SK-N-SH treated with all-trans-retinoic acid at 6 μM for 48 hours (cell line): Measurements from ENCODE around the gene HADHA.

Experiments
- ATAC-seq: fragments of 200-7000 bp; cut with Tn5 transposase; 3 replicates; pipeline ENCODE4 v1.9.1; 2020; ENCODE audit warnings: mild to moderate bottlenecking, moderate library complexity
- CREB5 ChIP-seq: fragments of 250-450 bp; sonication (Bioruptor Pico); IDR thresholded peaks from 2 replicates; pipeline ENCODE4 v1.5.1; 2020; ENCODE audit warnings: low read depth, mild to moderate bottlenecking, moderate library complexity
- CSDC2 ChIP-seq: fragments of 250-450 bp; sonication (Bioruptor Pico); IDR thresholded peaks from 2 replicates; pipeline ENCODE4 v1.5.0; 2020; ENCODE audit warnings: mild to moderate bottlenecking, moderate library complexity
- CSRNP3 ChIP-seq: fragments of 250-450 bp; sonication (Bioruptor Pico); IDR thresholded peaks from 2 replicates; pipeline ENCODE4 v1.5.1; 2021; ENCODE audit warnings: mild to moderate bottlenecking, moderate library complexity
- ESRRG ChIP-seq: fragments of 250-450 bp; sonication (Bioruptor Pico); IDR thresholded peaks from 2 replicates; pipeline ENCODE4 v1.6.1; 2021; ENCODE audit warnings: mild to moderate bottlenecking
- GLIS3 ChIP-seq: fragments of 250-450 bp; sonication (Bioruptor Pico); IDR thresholded peaks from 2 replicates; pipeline ENCODE4 v1.5.0; 2020; ENCODE audit warnings: mild to moderate bottlenecking, moderate library complexity
- ISL1 ChIP-seq: fragments of 250-450 bp; sonication (Bioruptor Pico); IDR thresholded peaks from 2 replicates; pipeline ENCODE4 v2.1.2; 2022; ENCODE audit warnings: mild to moderate bottlenecking, moderate library complexity
- OSR1 ChIP-seq: fragments of 250-450 bp; sonication (Bioruptor Pico); IDR thresholded peaks from 2 replicates; pipeline ENCODE4 v1.8.0; 2022; ENCODE audit warnings: moderate library complexity, mild to moderate bottlenecking, inconsistent platforms
- PATZ1 ChIP-seq: fragments of 250-450 bp; sonication (Bioruptor Pico); IDR thresholded peaks from 2 replicates; pipeline ENCODE4 v1.8.0; 2020; ENCODE audit warnings: mild to moderate bottlenecking, moderate library complexity, borderline replicate concordance
- POU6F1 ChIP-seq: fragments of 250-450 bp; sonication (Bioruptor Pico); IDR thresholded peaks from 2 replicates; pipeline ENCODE4 v1.8.0; 2021; ENCODE audit warnings: low read depth, mild to moderate bottlenecking, moderate library complexity, borderline replicate concordance
- PPARA ChIP-seq: fragments of 250-450 bp; sonication (Bioruptor Pico); IDR thresholded peaks from 2 replicates; pipeline ENCODE4 v1.5.0; 2020; ENCODE audit warnings: mild to moderate bottlenecking, borderline replicate concordance
- RARB ChIP-seq: fragments of 250-450 bp; sonication (Bioruptor Pico); IDR thresholded peaks from 2 replicates; pipeline ENCODE4 v1.8.0; 2021; ENCODE audit warnings: mild to moderate bottlenecking, moderate library complexity
- SNAI2 ChIP-seq: fragments of 250-450 bp; sonication (Bioruptor Pico); IDR thresholded peaks from 2 replicates; pipeline ENCODE4 v1.5.0; 2020; ENCODE audit warnings: mild to moderate bottlenecking, moderate library complexity
- TCF4 ChIP-seq: fragments of 250-450 bp; sonication (Bioruptor Pico); IDR thresholded peaks from 2 replicates; pipeline ENCODE4 v1.8.0; 2021; ENCODE audit warnings: mild to moderate bottlenecking, moderate library complexity, borderline replicate concordance
- TOX ChIP-seq: fragments of 250-450 bp; sonication (Bioruptor Pico); IDR thresholded peaks from 2 replicates; pipeline ENCODE4 v1.8.0; 2021; ENCODE audit warnings: mild to moderate bottlenecking, moderate library complexity, borderline replicate concordance
- TSHZ2 ChIP-seq: fragments of 250-450 bp; sonication (Bioruptor Pico); IDR thresholded peaks from 2 replicates; pipeline ENCODE4 v1.5.0; 2020; ENCODE audit warnings: mild to moderate bottlenecking, moderate library complexity
- ZC3H10 ChIP-seq: fragments of 250-450 bp; sonication (Bioruptor Pico); IDR thresholded peaks from 2 replicates; pipeline ENCODE4 v1.5.1; 2021; ENCODE audit warnings: mild to moderate bottlenecking, moderate library complexity
- ZFP3 ChIP-seq: fragments of 250-450 bp; sonication (Bioruptor Pico); IDR thresholded peaks from 2 replicates; pipeline ENCODE4 v1.5.0; 2020; ENCODE audit warnings: mild to moderate bottlenecking, moderate library complexity
- ZNF565 ChIP-seq: fragments of 450-650 bp; formaldehyde crosslinking; conservative IDR thresholded peaks from 2 replicates; pipeline ENCODE4 v1.5.0; 2020; ENCODE audit warnings: low read depth, mild to moderate bottlenecking, moderate library complexity
- ZNF70 ChIP-seq: fragments of 450-650 bp; formaldehyde crosslinking; IDR thresholded peaks from 2 replicates; pipeline ENCODE4 v1.5.0; 2020; ENCODE audit warnings: mild to moderate bottlenecking, moderate library complexity
- ZNF8 ChIP-seq: fragments of 450-650 bp; formaldehyde crosslinking; IDR thresholded peaks from 2 replicates; pipeline ENCODE4 v1.5.0; 2020; ENCODE audit warnings: mild to moderate bottlenecking, moderate library complexity

Gene HADHA

GRCh38 chr2:26202981-26203490, 41.4 kb downstream of the HADHA start (continued):
- no peak for TF ChIP-seq TSHZ2 (CRISPR knock-in tag)

GRCh38 chr2:26197516-26197915, 46.9 kb downstream of the HADHA start:
- no peak for ATAC-seq
- no peak for TF ChIP-seq CREB5 (CRISPR knock-in tag)
- no peak for TF ChIP-seq SNAI2 (CRISPR knock-in tag)
- TF ChIP-seq OSR1 = no peak
- TF ChIP-seq TCF4 (CRISPR knock-in tag) = no peak
- no peak for TF ChIP-seq ESRRG (CRISPR knock-in tag)
- no peak for TF ChIP-seq GLIS3 (CRISPR knock-in tag)
- TF ChIP-seq PPARA (CRISPR knock-in tag) = no peak
- no peak for TF ChIP-seq CSDC2 (CRISPR knock-in tag)
- no peak for TF ChIP-seq TSHZ2 (CRISPR knock-in tag)
- no peak for TF ChIP-seq ISL1
- TF ChIP-seq ZNF8 (CRISPR knock-in tag) = no peak
- TF ChIP-seq, all 23 proteins: peak for 0

GRCh38 chr2:26196683-26197418, 47.6 kb downstream of the HADHA start:
- ATAC-seq = no peak
- TF ChIP-seq TOX (no peak), CSRNP3 (CRISPR knock-in tag) (no peak), PATZ1 (no peak), POU6F1 (CRISPR knock-in tag) (no peak), SNAI2 (CRISPR knock-in tag) (no peak), ZNF70 (CRISPR knock-in tag) (no peak), ESRRG (CRISPR knock-in tag) (no peak), ISL1 (no peak), RARB (CRISPR knock-in tag) (no peak), ZC3H10 (CRISPR knock-in tag) (no peak), CREB5 (CRISPR knock-in tag) (no peak), TSHZ2 (CRISPR knock-in tag) (no peak), ZFP3 (CRISPR knock-in tag) (no peak), GLIS3 (CRISPR knock-in tag) (no peak), ZNF565 (CRISPR knock-in tag) (no peak)
